ENCODE measurements around the gene ANXA2. TPM values are rescaled to one million over a fixed set of nuclear protein-coding genes. Genes with fewer than 3 reads are reported as not detected.

ANXA2 gene
- total RNA-seq = 2,533 and 4,263 TPM in 2 replicates

GRCh38 chr15:60397772-60398445 is at the start of gene ANXA2:
Gene ANXA2, minus strand, starts transcription at chr15:60397986. Its CDS starts 11,911 bp downstream, at chr15:60386075.

Other genes starting within 250 kb of the ANXA2 start
- gene ICE2, start 81.2 kb upstream of the ANXA2 start, total RNA-seq = 29.4 and 33.5 TPM in 2 replicates